Measurements from ENCODE around the gene ABCG1.
A peak's percentile ranks its signal among the peaks of the same experiment; 100 is the strongest.
"Not testable (repeated sequence)": the region's sequence is repeated elsewhere in the genome, so short reads cannot be mapped to it uniquely, and the experiment has no call there.

The ABCG1 gene

DNA sequence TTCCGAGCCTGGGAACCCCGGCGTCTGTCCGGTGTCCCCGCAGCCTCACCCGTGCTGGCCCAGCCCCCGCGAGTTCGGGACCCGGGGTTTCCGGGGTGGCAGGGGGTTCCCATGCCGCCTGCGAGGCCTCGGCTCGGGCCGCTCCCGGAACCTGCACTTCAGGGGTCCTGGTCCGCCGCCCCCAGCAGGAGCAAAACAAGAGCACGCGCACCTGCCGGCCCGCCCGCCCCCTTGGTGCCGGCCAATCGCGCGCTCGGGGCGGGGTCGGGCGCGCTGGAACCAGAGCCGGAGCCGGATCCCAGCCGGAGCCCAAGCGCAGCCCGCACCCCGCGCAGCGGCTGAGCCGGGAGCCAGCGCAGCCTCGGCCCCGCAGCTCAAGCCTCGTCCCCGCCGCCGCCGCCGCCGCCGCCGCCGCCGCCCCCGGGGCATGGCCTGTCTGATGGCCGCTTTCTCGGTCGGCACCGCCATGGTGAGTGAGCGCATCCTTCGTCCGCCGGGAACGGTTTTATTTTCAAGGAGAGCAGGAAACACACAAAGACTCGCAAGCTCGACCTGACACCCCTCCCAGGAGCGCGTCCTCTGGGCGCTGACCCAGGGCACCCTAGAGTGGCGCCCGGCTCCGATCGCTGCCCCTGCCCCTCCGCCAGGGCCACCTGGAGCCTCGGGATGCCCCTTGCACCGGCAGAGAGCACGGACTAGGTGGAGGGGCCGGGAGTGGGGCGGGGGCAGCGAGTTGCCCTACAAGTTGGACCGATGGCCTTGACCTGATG lies at the start of gene ABCG1:
ABCG1 (plus strand) TSS at position 305 of the 770 bp plus-strand sequence; CDS start at position 428, 123 bp downstream.
- peak; percentile 70 for DNase-seq
- Mint-ChIP-seq H3K4me1 (ENCODE audit: low read depth) (peaks cover 31% of the 10 kb centered on the region), H3K9me3 (peaks cover 4% of the 10 kb centered on the region), H3K36me3 (ENCODE audit: low read depth) (peaks cover 3% of the 10 kb centered on the region), H3K4me3 (peak within 1 kb of the TSS; percentile 79), H3K27me3 (no peaks in the 10 kb centered on the region), H3K27ac (peak within 1 kb of the TSS; percentile 60)

DNA sequence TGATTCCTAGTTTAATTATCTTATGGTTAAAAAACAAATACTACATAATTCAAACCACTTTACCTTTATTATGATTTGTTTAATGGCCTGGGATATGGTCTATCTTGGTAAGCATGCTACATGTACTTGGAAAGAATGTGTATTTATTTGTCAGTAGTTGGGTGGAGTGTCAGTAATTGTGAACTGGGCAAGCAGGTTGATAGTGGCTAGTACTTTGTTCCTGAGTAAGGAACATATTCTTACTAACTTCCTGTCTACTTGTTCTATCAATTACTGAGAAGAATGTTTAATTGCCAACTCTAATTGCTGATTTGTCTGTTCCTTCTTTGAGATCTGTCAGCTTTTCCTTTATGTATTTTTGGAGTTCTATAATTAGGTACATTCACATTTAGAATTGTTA lies 49.2 kb upstream of the ABCG1 start:
- no peak for DNase-seq
- H3K27me3 Mint-ChIP-seq, result no peaks in the 10 kb centered on the region
- H3K4me1 Mint-ChIP-seq (ENCODE audit: low read depth), result peaks cover 4% of the 10 kb centered on the region
- no peak overlapping the region for H3K27ac Mint-ChIP-seq
- no peaks in the 10 kb centered on the region for H3K36me3 Mint-ChIP-seq (ENCODE audit: low read depth)
- no peak overlapping the region for H3K4me3 Mint-ChIP-seq
- H3K9me3 Mint-ChIP-seq, result no peaks in the 10 kb centered on the region

DNA sequence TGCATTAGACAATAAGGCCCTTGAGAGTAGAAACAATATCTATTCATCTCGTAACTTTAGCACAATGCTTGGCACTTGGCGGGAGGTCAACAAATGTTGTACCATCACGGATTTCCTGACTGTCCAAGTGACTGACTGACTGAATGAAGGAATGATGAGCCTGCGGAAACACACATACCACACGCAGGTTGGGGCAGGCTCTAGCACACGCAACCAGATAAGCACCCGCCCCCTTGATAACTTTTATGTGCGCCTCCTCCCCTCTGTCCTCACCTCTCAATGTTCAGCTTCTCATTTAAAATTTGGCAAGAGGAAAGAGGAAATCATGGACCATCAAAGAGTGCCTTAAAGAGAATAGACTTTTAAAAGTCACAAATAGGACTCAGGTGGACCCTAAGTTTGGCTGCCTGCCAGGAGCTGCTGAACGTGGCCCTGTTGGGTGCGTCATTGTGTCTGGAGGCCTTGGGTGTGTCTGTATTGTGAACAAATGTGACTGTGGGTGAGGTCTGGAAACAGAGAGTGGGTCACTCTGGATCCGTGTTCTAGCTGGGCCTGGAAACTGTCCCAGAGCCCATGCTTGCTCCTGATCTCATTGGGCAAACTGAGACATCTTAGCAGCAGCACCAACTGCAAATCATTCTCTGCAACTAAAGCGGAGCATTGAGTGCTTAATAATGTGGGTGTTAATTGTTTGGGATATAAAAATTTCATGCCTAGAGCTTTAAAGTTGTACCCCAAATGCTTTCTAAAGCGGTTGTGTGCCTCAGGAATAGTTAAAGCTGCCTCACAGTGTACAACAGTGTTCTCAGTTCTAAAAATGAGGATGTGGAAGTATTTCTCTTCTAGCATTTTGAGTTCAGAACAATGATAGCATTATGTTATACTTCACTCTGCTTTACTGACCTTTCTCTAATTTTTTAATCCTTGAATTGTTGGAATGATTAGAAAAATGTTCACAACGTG lies 47.6 kb upstream of the ABCG1 start:
- no peak overlapping the region for H3K27ac Mint-ChIP-seq
- no peak for DNase-seq
- no peaks in the 10 kb centered on the region for H3K36me3 Mint-ChIP-seq (ENCODE audit: low read depth)
- no peaks in the 10 kb centered on the region for H3K9me3 Mint-ChIP-seq
- no peaks in the 10 kb centered on the region for H3K27me3 Mint-ChIP-seq
- H3K4me1 Mint-ChIP-seq (ENCODE audit: low read depth), result peaks cover 4% of the 10 kb centered on the region
- H3K4me3 Mint-ChIP-seq, result no peak overlapping the region

- H3K36me3 Mint-ChIP-seq (ENCODE audit: low read depth), result no peaks in the 10 kb centered on the region
- no peaks in the 10 kb centered on the region for H3K27me3 Mint-ChIP-seq
- H3K9me3 Mint-ChIP-seq, result no peaks in the 10 kb centered on the region
- DNase-seq, result no peak
- no peak overlapping the region for H3K4me3 Mint-ChIP-seq
- H3K4me1 Mint-ChIP-seq (ENCODE audit: low read depth), result peaks cover 4% of the 10 kb centered on the region
- no peak overlapping the region for H3K27ac Mint-ChIP-seq
These were observed 46.1 kb upstream of the ABCG1 start for GRCh38 chr21:42172596-42173483.

GRCh38 chr21:42174173-42174572 lies 44.8 kb upstream of the ABCG1 start:
- Mint-ChIP-seq H3K27me3 (no peaks in the 10 kb centered on the region), H3K4me1 (ENCODE audit: low read depth) (peaks cover 4% of the 10 kb centered on the region), H3K4me3 (no peak overlapping the region), H3K27ac (no peak overlapping the region), H3K9me3 (no peaks in the 10 kb centered on the region), H3K36me3 (ENCODE audit: low read depth) (no peaks in the 10 kb centered on the region)
- no peak for DNase-seq

GRCh38 chr21:42175110-42175710 lies 43.7 kb upstream of the ABCG1 start:
- no peaks in the 10 kb centered on the region for H3K9me3 Mint-ChIP-seq

GRCh38 chr21:42176859-42177258 lies 42.1 kb upstream of the ABCG1 start:
- DNase-seq, result no peak
- Mint-ChIP-seq H3K4me1 (ENCODE audit: low read depth) (no peaks in the 10 kb centered on the region), H3K27me3 (no peaks in the 10 kb centered on the region), H3K4me3 (no peak overlapping the region), H3K36me3 (ENCODE audit: low read depth) (no peaks in the 10 kb centered on the region), H3K9me3 (no peaks in the 10 kb centered on the region), H3K27ac (no peak overlapping the region)

More at GRCh38 chr21:42175110-42175710, 43.7 kb upstream of the ABCG1 start:
- H3K36me3 Mint-ChIP-seq (ENCODE audit: low read depth), result no peaks in the 10 kb centered on the region
- no peak overlapping the region for H3K4me3 Mint-ChIP-seq
- H3K27ac Mint-ChIP-seq, result no peak overlapping the region
- H3K27me3 Mint-ChIP-seq, result no peaks in the 10 kb centered on the region
- DNase-seq, result no peak
- peaks cover under 1% of the 10 kb centered on the region for H3K4me1 Mint-ChIP-seq (ENCODE audit: low read depth)

- Mint-ChIP-seq H3K9me3 (no peaks in the 10 kb centered on the region), H3K27me3 (no peaks in the 10 kb centered on the region), H3K4me3 (no peak overlapping the region), H3K4me1 (ENCODE audit: low read depth) (no peaks in the 10 kb centered on the region), H3K36me3 (ENCODE audit: low read depth) (no peaks in the 10 kb centered on the region), H3K27ac (no peak overlapping the region)
- no peak for DNase-seq
These were observed 39.6 kb upstream of the ABCG1 start for GRCh38 chr21:42179316-42179715.

DNA sequence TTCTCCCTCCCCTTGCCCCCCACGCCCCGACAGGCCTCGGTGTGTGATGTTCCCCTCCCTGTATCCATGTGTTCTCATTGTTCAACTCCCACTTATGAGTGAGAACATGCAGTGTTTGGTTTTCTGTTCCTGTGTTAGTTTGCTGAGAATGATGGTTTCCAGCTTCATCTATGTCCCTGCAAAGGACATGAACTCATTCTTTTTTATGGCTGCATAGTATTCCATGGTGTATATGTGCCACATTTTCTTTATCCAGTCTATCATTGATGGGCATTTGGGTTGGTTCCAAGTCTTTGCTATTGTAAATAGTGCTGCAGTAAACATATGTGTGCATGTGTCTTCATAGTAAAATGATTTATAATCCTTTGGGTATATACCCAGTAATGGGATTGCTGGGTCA lies 38.9 kb upstream of the ABCG1 start:
- DNase-seq; H3K4me1 Mint-ChIP-seq (ENCODE audit: low read depth); H3K36me3 Mint-ChIP-seq (ENCODE audit: low read depth); H3K9me3 Mint-ChIP-seq; H3K27me3 Mint-ChIP-seq; H3K4me3 Mint-ChIP-seq; H3K27ac Mint-ChIP-seq: not testable (repeated sequence)

- H3K36me3 Mint-ChIP-seq (ENCODE audit: low read depth), result peaks cover 4% of the 10 kb centered on the region
- no peak for DNase-seq
- H3K27ac Mint-ChIP-seq, result no peak overlapping the region
- peaks cover 14% of the 10 kb centered on the region for H3K9me3 Mint-ChIP-seq
- peaks cover 28% of the 10 kb centered on the region for H3K4me1 Mint-ChIP-seq (ENCODE audit: low read depth)
- H3K4me3 Mint-ChIP-seq, result no peak overlapping the region
- H3K27me3 Mint-ChIP-seq, result no peaks in the 10 kb centered on the region
These were observed 36.1 kb upstream of the ABCG1 start for GRCh38 chr21:42182713-42183371.

- H3K27me3 Mint-ChIP-seq, result no peaks in the 10 kb centered on the region
- H3K4me3 Mint-ChIP-seq, result no peak overlapping the region
- no peak overlapping the region for H3K27ac Mint-ChIP-seq
- DNase-seq, result no peak
- peaks cover 4% of the 10 kb centered on the region for H3K36me3 Mint-ChIP-seq (ENCODE audit: low read depth)
- peaks cover 36% of the 10 kb centered on the region for H3K4me1 Mint-ChIP-seq (ENCODE audit: low read depth)
- H3K9me3 Mint-ChIP-seq, result peaks cover 14% of the 10 kb centered on the region
These were observed 35.3 kb upstream of the ABCG1 start for GRCh38 chr21:42183374-42184266.

GRCh38 chr21:42186591-42186990 lies 32.3 kb upstream of the ABCG1 start:
- Mint-ChIP-seq H3K9me3 (peaks cover 14% of the 10 kb centered on the region), H3K36me3 (ENCODE audit: low read depth) (peaks cover 4% of the 10 kb centered on the region), H3K4me3 (no peak overlapping the region), H3K4me1 (ENCODE audit: low read depth) (peaks cover 60% of the 10 kb centered on the region), H3K27me3 (no peaks in the 10 kb centered on the region), H3K27ac (peak overlapping the region; percentile 69)
- DNase-seq, result no peak
